SW480 (cell line): ENCODE results near the gene THSD8.
"Not testable (repeated sequence)": the region's sequence is repeated elsewhere in the genome, so short reads cannot be mapped to it uniquely, and the experiment has no call there.

Experiments used
- DNase-seq: peaks from one replicate; pipeline ENCODE4 v3.0.0-alpha.2; 2016; ENCODE audit warnings: low spot score

THSD8 gene

DNA sequence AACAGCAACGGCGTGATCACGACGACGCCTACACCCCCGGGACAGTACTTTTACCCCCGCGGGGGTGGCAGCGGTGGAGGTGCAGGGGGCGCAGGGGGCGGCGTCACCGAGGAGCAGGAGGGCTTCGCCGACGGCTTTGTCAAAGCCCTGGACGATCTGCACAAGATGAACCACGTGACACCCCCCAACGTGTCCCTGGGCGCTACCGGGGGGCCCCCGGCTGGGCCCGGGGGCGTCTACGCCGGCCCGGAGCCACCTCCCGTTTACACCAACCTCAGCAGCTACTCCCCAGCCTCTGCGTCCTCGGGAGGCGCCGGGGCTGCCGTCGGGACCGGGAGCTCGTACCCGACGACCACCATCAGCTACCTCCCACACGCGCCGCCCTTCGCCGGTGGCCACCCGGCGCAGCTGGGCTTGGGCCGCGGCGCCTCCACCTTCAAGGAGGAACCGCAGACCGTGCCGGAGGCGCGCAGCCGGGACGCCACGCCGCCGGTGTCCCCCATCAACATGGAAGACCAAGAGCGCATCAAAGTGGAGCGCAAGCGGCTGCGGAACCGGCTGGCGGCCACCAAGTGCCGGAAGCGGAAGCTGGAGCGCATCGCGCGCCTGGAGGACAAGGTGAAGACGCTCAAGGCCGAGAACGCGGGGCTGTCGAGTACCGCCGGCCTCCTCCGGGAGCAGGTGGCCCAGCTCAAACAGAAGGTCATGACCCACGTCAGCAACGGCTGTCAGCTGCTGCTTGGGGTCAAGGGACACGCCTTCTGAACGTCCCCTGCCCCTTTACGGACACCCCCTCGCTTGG lies 9.6 kb upstream of the THSD8 start:
- DNase-seq, result peak; percentile 68

DNA sequence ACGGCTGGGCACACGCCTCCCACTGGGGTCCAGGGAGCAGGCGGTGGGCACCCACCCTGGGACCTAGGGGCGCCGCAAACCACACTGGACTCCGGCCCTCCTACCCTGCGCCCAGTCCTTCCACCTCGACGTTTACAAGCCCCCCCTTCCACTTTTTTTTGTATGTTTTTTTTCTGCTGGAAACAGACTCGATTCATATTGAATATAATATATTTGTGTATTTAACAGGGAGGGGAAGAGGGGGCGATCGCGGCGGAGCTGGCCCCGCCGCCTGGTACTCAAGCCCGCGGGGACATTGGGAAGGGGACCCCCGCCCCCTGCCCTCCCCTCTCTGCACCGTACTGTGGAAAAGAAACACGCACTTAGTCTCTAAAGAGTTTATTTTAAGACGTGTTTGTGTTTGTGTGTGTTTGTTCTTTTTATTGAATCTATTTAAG lies 9.0 kb upstream of the THSD8 start:
- no peak for DNase-seq

DNA sequence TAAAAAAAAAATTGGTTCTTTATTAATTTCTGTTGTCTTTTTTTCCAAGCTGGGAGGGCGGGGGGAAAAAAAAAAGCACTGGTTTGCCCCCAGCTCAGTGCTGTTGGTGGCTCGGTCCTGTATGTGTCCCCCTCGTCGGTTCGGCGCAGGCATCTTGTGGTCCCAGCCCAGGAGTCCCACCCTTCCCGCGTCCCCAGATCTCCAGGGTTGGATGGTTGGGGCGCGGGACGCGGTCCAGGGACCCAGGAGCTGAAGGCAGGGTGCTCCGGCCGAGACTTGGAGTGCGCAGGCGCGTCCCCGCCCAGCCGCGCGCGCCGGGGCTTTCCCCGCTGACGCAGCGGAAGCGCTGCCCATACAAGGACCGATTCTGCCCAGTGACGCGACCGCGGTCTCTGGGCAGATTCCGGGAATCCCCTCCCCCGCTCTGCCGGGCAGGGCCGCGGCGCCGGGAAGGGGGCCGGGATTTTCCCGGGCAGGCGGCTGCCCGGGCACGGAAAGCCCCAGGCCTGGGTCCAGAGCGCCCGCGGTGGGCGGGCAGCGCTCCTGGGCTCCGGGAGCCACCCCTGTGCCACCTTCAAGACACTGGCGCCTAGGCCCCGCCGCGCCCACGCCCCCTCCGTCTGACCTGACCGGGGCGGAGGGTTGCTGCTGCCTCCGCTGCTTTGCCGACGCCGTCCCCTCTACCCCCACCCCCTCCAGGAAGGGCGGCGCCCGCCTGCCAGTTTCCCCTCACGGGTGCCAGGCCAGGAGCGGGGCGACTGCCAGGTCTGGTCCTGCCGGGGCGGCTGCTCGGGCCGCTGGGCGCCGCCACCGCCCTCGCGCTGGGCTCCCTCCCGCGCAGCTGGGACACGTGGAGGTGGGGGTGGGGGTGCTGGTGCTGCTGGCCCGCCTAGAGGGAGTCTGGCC lies 8.3 kb upstream of the THSD8 start:
- peak; percentile 90 for DNase-seq

DNA sequence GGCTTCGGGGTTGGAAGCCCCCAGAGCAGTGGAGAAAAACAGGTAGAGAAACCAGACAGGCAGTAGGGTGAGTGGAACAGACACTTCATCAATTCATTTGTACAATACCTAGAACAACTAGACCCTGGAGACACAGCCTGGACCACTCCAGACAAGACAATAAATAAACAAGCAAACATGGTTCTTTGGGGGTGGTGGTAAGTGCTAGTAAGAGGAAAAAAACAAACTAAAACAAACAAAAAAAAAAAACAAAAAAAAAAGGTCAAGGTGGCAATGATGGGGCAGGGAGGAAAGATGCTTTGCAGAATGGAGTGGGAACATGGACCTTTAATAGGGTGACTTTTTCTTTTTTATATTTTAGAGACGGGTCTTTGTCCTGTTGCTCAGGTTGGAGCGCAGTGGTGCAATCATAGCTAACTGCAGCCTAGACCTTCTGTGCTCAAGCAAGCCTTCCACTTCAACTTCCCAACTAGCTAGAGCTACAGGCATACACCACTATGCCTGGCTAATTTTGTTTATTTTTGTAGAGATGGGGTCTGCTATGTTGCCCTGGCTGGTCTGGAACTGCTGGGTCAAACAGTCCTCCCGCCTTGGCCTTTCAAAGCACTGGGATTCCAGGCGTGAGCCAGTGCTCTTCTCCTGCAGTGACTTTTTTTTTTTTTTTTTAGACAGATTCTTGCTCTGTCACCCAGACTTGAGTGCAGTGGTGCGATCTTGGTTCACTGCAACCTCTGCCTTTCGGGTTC lies 7.5 kb upstream of the THSD8 start:
- DNase-seq, result peak; percentile 27

DNA sequence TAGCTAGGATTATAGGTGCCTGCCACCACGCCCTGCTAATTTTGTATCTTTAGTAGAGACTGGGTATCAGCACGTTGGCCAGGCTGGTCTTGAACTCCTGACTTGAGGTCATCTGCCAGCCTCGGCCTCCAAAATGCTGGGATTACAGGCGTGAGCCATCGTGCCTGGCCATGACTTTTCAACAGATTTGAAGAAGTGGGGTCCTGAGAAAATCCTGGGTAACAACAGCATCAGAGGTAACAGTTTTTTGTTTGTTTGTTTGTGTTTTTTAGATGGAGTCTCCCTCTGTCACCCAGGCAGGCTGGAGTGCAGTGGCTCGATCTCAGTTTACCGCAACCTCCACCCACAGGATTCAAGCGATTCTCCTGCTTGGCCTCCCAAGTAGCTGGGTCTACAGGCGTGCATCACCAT lies 6.9 kb upstream of the THSD8 start:
- no peak for DNase-seq

DNA sequence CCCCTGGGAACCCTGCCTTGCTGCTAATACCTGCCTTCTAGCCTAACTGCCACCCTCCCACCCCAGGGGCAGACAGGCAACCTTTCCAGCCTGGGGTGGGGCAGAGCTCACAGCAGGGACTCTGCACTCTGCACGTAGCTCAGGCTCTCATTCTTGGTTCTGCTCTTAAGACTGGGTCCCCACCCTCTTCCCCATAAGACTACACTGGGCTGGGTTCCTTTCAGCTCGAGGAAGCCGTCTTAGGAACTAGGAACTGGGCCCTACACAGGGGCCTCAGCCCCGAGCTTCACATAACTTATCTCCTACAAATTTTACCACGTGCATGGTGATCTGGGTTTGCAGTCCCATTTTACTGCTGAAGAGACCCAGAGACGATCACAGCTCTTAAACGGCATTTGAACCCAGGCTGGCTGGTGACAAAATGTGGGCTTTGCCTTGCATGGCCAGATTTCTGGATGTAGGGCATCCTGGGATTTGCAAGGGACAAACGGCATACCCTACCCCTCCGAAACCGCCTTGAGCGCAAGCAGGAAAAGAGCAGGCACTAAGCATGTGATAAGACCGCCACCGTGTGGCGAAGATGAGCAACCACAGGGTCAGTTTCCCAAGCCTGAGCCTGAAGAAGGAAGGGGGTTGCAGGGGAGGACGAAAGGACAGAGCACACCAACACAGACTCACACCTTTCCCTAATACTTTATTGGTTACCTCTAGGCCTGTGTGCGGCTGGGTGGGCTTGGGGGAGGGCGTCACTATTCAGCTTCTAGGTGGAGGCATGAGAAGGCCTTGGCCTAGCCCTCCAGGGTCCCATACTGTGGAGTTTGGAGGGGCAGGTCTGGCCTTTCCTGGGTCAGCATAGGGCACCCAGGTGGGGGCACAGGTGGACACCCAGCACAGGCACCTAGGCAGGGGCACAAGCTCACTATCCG lies 5.5 kb upstream of the THSD8 start:
- DNase-seq, result peak; percentile 80

DNA sequence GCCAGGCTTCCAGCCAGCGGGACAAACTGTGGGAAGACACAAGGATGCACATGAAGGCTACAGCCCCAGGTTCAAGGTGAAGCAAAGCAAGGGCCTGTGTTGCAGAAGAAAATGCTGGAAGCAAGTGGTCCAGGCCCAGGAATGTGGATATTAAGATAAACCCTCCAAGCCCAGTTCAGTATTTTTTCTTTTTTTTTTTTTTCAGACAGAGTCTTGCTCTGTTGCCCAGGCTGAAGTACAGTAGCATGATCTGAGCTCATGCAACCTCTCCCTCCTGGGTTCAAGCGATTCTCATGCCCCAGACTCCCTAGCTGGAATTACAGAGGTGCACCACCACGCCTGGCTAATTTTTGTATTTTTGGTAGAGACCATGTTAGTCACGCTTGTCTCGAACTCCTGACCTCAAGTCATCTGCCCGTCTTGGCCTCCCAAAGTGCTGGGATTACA lies 4.7 kb upstream of the THSD8 start:
- no peak for DNase-seq

DNA sequence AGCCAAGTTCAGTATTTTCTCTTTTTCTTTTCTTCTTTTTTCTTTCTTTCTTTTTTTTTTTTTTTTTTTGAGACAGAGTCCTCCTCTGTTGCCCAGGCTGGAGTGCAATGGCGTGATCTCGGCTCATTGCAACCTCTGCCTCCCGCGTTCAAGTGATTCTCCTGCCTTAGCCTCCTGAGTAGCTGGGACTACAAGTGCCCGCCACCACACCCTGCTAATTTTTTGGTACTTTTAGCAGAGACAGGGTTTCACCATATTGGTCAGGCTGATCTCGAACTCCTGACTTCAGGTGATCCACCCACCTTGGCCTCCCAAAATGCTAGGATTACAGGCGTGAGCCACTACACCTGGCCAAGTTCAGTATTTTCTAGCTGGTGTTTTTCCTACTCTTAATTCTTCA lies 4.3 kb upstream of the THSD8 start:
- DNase-seq, result not testable (repeated sequence)

DNA sequence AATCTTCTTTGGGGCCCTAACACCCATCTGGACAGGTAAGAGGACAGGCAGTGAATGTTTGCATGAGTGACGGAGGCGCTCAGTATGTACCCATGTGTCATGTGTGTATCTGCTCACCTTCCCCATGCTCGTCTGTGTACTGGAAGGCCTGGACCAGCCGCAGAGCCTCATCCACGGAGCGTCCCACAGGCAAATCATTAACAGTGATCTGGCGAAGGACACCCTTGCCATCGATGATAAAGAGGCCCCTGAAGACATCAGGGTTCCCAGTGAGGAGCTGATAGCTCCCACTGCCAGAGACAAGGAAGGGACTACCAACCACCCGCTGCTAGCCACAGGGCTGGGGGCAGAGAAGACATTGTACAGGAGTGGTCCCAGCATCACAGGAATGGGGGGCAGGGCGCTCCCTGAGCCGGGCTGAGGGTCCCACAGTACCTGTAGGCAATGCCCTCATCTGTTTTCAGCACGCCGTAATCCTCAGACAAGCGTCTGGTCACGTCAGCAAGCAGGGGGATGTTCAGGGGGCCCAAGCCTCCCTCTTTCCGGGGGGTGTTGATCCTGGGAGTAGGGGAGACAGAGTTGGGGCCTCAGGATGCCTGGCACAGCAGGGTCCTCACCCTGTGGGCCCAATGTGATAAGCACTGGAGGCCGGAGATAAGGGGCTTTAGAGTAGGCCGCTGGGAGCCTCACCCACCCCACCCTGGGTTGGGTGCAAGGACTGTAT lies 2.0 kb upstream of the THSD8 start:
- DNase-seq, result no peak

DNA sequence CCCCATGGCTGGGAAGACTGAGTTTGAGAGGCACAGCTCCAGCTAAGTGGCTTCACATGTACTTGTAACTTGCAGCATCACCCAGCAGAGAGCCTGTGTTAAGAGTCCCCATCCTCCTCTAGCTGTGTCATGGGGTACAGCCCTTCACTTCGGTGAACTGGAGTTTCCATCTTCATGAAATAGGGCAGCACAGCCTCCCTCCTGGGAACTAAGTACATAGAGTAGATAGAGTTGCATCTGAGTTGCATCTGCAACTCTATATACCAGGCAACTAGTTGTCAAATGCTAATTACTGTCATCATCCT lies 1.5 kb upstream of the THSD8 start:
- no peak for DNase-seq

DNA sequence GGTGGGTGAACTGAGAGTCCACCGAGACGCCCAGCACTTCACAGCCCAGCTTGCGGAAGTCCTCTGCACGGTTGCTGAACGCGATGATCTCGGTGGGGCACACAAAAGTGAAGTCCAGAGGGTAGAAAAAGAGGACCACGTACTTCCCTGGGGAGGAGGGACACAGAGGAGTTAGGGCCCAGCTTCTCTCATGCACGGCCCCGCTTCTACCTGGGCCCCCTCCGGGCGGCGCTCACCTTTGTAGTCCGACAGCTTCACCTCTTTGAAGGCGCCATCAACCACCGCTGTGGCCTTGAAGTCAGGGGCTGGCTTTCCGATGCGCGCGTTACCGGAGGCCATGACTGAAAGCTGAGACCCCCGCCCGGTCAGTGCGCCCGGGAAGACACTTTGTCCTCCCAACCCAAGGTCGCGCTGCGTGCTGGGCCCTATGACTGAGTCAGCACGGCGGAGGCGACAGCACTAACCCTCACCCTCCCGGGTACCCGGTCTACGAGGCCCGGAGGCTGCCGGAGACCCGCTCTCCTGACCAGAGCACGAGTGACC lies 875 bp upstream of the THSD8 start:
- no peak for DNase-seq

DNA sequence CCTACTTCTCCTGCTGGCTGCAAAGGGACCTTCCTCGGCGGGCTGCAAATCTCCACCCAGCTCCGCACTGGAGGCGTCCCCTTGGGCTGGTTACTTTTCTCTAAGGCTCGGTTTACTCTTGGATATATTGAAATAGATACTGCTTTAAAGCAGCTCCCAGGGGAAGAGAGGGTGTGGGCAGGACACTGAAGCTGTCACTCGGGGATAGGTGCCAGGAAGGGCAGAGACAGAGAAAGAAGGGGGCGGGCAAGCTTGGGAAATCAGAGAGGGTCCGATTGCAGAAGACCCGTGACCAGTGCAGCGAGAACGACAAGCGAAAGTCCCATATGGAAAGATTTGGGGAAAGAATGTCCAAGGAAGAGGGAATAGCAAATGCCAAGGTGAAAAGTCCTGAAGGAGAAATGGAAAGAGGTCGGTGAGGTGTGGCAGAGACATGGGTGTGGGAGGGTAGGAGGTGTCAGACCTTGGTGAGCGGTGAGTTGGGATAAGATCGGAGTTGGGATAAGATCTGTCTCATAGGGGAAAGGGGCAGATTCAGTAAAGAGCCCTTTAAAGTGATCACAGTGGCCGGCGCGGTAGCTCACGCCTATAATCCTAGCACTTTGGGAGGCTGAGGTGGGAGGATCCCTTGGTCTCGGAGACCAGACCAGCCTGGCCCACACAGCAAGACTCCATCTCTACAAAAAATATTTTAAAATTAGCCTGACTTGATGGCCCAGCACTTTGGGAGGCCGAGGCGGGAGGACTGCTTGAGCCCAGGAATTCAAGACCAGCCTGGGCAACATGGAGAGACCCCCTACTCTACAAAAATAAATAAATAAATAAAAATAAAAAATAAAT lies 618 bp downstream of the THSD8 start:
- DNase-seq, result no peak

DNA sequence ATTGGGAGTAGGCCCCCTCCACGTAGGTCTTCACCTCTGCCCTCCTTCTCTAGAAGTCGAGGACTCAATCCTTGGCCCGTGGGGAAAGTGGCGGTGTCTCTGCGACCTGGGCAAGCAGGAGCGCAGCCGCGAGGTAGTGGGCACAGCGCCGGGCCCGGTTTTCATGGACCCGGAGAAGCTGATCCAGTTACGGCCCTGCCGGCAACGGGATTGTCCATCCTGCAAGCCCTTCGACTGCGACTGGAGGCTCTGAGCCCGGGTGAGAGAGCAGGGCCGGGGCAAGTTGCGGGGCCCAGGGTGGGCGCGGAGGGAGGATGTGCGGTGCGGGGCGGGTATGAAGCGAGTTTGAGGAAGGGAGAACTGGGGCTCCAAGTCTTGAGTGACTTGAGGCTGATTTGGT lies 2.2 kb downstream of the THSD8 start:
- no peak for DNase-seq

DNA sequence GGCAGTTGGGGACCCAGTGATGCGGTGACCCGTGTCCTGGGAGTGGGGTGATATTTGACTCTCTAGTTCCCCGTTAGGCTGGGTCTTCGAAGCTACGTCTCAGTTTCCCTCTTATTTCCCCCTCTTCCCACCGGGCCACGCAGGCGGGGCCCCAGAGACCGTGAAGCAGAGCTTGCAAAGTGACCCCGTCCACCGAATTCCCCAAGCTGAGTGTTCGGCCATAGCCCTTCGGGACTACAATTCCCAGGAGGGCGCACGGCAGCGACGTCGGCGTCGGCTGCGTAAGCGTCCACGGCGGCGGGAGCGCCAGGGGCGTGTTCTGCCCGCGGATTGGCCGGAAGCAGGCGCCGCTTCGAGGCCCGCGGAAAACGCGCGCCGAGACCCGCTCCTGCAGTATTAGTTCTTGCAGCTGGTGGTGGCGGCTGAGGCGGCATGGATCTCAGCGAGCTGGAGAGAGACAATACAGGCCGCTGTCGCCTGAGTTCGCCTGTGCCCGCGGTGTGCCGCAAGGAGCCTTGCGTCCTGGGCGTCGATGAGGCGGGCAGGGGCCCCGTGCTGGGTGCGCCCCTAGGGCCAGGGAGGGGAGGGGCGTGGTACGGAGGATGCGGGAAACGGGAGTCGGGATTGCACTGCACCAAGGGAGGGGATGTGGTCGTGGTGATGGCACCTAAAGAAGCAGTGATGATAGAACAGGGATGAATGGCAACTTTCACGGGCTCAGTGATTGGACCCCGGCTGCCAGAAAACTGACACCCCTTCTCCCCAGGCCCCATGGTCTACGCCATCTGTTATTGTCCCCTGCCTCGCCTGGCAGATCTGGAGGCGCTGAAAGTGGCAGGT lies 4.6 kb downstream of the THSD8 start, which contains the start of gene RNASEH2A:
RNASEH2A (plus strand) TSS at position 343 of the 840 bp plus-strand sequence; CDS start at position 433, 90 bp downstream.
- peak; percentile 86 for DNase-seq

DNA sequence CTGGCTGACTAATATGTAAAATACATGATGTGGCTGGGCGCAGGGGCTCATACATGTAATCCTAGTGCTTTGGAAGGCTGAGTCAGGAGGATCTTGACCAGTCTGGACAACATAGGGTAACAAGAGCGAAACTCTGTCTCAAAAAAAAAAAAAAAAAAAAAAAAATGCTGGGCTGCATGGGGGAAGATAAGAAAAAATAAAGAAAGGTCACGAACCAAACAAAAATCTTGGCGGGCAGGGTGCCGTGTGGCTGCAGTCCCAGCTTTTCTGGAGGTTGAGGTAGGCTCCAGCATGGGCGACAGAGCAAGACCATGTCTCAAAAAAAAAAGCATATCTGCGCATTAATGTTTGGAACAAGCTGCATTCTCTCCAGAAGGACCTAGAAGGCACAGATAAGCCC lies 13.2 kb downstream of the THSD8 start:
- no peak for DNase-seq

DNA sequence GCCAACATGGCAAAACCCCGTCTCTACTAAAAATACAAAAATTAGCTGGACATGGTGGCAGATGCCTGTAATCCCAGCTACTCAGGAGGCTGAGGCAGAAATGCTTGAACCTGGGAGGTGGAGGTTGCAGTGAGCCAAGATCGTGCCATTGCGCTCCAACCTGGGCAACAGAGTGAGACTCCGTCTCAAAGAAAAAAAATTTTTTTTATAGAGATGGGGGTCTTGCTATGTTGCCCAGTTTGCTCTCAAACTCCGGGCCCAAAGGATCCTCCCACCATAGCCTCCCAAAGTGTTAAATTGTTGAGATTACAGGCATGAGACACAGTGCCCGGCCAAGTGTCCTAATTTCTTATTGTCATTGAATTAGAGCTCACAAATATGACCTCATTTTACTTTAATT lies 15.3 kb downstream of the THSD8 start:
- not testable (repeated sequence) for DNase-seq

DNA sequence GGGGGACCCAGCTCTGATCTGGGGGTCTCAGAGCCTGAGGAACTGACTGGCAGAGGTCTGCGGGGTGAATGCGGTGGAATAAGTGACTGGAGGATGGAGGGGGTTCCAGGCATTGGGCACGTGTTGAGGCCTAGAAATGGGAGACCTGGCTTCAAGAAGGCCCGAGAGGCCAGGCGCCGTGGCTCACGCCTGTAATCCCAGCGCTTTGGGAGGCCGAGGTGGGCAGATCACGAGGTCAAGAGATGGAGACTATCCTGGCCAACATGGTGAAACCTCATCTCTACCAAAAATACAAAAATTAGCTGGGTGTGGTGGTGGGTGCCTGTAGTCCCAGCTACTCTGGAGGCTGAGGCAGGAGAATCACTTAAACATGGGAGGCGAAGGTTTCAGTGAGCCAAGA lies 15.9 kb downstream of the THSD8 start:
- not testable (repeated sequence) for DNase-seq

DNA sequence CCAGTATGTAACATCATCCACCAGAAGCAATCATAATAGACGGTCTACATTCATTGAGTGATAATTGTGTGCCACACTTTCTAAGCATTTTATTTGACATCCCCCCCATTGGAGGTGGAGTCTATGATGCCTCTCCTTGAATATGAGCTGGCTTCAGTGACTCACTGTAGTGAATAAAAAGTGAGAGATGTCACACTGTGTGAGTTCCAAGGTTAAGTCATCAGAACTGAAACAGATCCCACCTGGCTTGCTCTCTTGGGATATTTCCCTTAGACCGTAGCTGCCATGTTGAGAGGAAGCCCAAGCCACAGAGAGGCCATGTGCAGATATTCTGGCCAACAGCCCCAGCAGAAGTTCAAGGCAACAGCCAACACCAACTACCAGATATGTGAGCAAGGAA lies 19.9 kb downstream of the THSD8 start:
- DNase-seq, result no peak
